OCI-LY7 (cell line): Measurements from ENCODE around the gene DUOX2.
"Not testable (repeated sequence)": the region's sequence is repeated elsewhere in the genome, so short reads cannot be mapped to it uniquely, and the experiment has no call there.

ENCODE experiments used
- CTCF ChIP-seq: fragments of 200-600 bp; sonication (generic); conservative IDR thresholded peaks from 2 replicates; pipeline ENCODE4 v1.5.1; 2014; ENCODE audit warnings: mild to moderate bottlenecking, antibody characterized with exemption, low read length, moderate library complexity, mixed read lengths
- EZH2phosphoT487 ChIP-seq: fragments of 200-600 bp; sonication (generic); IDR thresholded peaks from 2 replicates; pipeline ENCODE4 v1.6.1; 2018; ENCODE audit warnings: low read depth, borderline replicate concordance, mild to moderate bottlenecking, mixed run types, antibody characterized with exemption, low read length, moderate library complexity, mixed read lengths

GRCh38 chr15:45080593-45080992 lies 33.4 kb downstream of the DUOX2 start:
- TF ChIP-seq CTCF, EZH2phosphoT487: not testable (repeated sequence)
